ENCODE data around the gene WAPL. TPM values are rescaled to one million over a fixed set of nuclear protein-coding genes. Genes with fewer than 3 reads are reported as not detected.
"Not testable (repeated sequence)": the region's sequence is repeated elsewhere in the genome, so short reads cannot be mapped to it uniquely, and the experiment has no call there.

WAPL gene
- total RNA-seq, 6 experiments from 2014 or later = 30.7 to 37.1 (median 33.6) TPM

GRCh38 chr10:86392723-86393094, 128.9 kb downstream of the WAPL start:
- Mint-ChIP-seq H3K27me3 (ENCODE audit: insufficient read depth) (peaks cover 23% of the 10 kb centered on the region), H3K4me3 (no peak overlapping the region), H3K27ac (no peak overlapping the region), H3K4me1 (ENCODE audit: low read depth) (no peaks in the 10 kb centered on the region), H3K36me3 (ENCODE audit: low read depth) (no peaks in the 10 kb centered on the region), H3K9me3 (no peaks in the 10 kb centered on the region)
- no peak for DNase-seq
- TF ChIP-seq, protein P1, sequence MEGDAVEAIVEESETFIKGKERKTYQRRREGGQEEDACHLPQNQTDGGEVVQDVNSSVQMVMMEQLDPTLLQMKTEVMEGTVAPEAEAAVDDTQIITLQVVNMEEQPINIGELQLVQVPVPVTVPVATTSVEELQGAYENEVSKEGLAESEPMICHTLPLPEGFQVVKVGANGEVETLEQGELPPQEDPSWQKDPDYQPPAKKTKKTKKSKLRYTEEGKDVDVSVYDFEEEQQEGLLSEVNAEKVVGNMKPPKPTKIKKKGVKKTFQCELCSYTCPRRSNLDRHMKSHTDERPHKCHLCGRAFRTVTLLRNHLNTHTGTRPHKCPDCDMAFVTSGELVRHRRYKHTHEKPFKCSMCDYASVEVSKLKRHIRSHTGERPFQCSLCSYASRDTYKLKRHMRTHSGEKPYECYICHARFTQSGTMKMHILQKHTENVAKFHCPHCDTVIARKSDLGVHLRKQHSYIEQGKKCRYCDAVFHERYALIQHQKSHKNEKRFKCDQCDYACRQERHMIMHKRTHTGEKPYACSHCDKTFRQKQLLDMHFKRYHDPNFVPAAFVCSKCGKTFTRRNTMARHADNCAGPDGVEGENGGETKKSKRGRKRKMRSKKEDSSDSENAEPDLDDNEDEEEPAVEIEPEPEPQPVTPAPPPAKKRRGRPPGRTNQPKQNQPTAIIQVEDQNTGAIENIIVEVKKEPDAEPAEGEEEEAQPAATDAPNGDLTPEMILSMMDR (IDR thresholded peaks at IDR 0.05) = no peak

GRCh38 chr10:86391986-86392722, 129.4 kb downstream of the WAPL start:
- no peaks in the 10 kb centered on the region for H3K4me1 Mint-ChIP-seq (ENCODE audit: low read depth)
- TF ChIP-seq, protein P1 (IDR thresholded peaks at IDR 0.05) = no peak
- no peak overlapping the region for H3K27ac Mint-ChIP-seq
- no peak overlapping the region for H3K4me3 Mint-ChIP-seq
- no peaks in the 10 kb centered on the region for H3K9me3 Mint-ChIP-seq
- H3K27me3 Mint-ChIP-seq (ENCODE audit: insufficient read depth) = peaks cover 23% of the 10 kb centered on the region
- DNase-seq = no peak
- no peaks in the 10 kb centered on the region for H3K36me3 Mint-ChIP-seq (ENCODE audit: low read depth)

- Mint-ChIP-seq H3K4me1 (ENCODE audit: low read depth) (no peaks in the 10 kb centered on the region), H3K27ac (no peak overlapping the region), H3K36me3 (ENCODE audit: low read depth) (no peaks in the 10 kb centered on the region), H3K9me3 (no peaks in the 10 kb centered on the region), H3K4me3 (no peak overlapping the region), H3K27me3 (ENCODE audit: insufficient read depth) (peaks cover 23% of the 10 kb centered on the region)
- no peak for DNase-seq
- TF ChIP-seq, protein P1 (IDR thresholded peaks at IDR 0.05) = no peak
Observed at GRCh38 chr10:86391236-86391840, 130.3 kb downstream of the WAPL start.

GRCh38 chr10:86390337-86391120, 131.1 kb downstream of the WAPL start:
- H3K9me3 Mint-ChIP-seq = no peaks in the 10 kb centered on the region
- H3K27me3 Mint-ChIP-seq (ENCODE audit: insufficient read depth) = peaks cover 19% of the 10 kb centered on the region
- H3K4me1 Mint-ChIP-seq (ENCODE audit: low read depth) = no peaks in the 10 kb centered on the region
- TF ChIP-seq, protein P1 (IDR thresholded peaks at IDR 0.05) = no peak
- H3K36me3 Mint-ChIP-seq (ENCODE audit: low read depth) = no peaks in the 10 kb centered on the region
- H3K4me3 Mint-ChIP-seq = no peak overlapping the region
- H3K27ac Mint-ChIP-seq = no peak overlapping the region
- no peak for DNase-seq

GRCh38 chr10:86389441-86390193, 132.0 kb downstream of the WAPL start:
- H3K27me3 Mint-ChIP-seq (ENCODE audit: insufficient read depth) = peaks cover 22% of the 10 kb centered on the region
- no peak overlapping the region for H3K4me3 Mint-ChIP-seq
- H3K9me3 Mint-ChIP-seq = no peaks in the 10 kb centered on the region
- no peak overlapping the region for H3K27ac Mint-ChIP-seq
- TF ChIP-seq, protein P1 (IDR thresholded peaks at IDR 0.05) = no peak
- no peaks in the 10 kb centered on the region for H3K36me3 Mint-ChIP-seq (ENCODE audit: low read depth)
- no peaks in the 10 kb centered on the region for H3K4me1 Mint-ChIP-seq (ENCODE audit: low read depth)
- no peak for DNase-seq

DNA sequence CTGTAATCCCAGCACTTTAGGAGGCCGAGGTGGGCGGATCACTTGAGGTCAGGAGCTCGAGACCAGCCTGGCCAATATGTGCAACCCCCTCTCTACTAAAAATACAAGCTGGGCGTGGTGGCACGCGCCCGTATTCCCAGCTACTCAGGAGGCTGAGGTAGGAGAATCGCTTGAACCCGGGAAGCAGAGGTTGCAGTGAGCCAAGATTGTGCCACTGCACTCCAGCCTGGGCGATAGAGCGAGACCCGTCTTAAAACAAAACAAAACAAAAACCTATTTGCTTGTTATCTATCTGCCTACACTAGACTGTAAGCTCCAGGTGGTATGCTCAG, 132.5 kb downstream of the WAPL start:
- not testable (repeated sequence) for H3K27ac Mint-ChIP-seq; H3K36me3 Mint-ChIP-seq (ENCODE audit: low read depth); DNase-seq; H3K4me3 Mint-ChIP-seq; H3K4me1 Mint-ChIP-seq (ENCODE audit: low read depth); H3K9me3 Mint-ChIP-seq
- peaks cover 25% of the 10 kb centered on the region for H3K27me3 Mint-ChIP-seq (ENCODE audit: insufficient read depth)

All from HFFc6 (cell line).